ENCODE results near the gene CNTNAP1. TPM values are rescaled to one million over a fixed set of nuclear protein-coding genes. Genes with fewer than 3 reads are reported as not detected.
"Not testable (repeated sequence)": the region's sequence is repeated elsewhere in the genome, so short reads cannot be mapped to it uniquely, and the experiment has no call there.

CNTNAP1 gene
- total RNA-seq, 1 donor from 2014 or later = 12.9 TPM

DNA sequence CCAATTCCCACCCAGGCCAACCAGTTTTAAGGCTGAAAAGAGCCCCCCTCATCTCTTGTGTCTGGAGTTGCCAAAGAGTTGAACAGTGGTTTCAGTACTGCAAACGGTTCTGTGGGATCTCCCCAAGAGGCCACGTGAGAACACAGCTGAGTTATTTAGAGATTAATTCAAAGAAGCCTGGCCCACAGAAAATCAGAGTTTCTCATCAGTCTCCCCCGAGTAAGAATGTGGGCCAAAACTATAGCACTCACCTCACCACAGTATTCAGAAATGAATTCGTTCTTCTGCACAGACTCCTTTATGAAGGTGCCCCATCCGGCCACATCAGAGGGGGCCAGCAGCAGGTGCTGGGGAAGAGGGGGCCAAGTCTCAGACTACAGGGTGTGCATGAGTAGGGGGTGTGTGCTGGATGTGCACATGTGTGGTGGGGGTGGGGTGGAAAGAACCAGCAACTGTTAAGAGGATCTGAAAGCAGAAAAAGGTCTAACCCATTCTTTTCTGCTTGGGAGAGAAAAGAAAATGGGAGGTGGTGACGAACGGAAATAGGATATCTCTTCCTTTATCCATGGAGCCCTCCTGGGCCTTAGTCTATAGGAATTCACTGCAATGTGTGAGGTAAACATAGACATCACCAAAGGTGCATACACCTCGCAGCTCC lies 22.6 kb downstream of the CNTNAP1 start:
- ATAC-seq (no peak), DNase-seq (ENCODE audit: low spot score) (no peak)

DNA sequence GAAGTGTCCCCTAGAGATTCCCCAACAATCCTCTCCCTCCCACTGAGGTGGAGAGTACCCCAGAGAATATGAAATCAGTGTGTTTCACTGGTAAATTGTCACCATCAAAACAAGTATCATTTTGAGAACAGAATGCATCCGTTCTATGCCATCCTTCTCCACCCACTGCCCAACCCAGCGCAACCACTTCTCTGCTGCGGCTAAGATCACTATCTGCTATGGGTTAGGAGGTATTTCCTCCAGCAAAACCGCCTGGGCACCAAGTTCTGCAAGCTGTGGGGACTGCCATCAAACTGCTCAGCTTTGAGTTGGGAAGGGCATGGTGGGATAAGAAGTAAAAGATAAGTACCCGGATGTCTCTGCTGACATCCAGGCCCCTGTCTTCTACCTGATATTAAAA lies 24.4 kb downstream of the CNTNAP1 start:
- intact Hi-C loops (cut with DNase I) = no loop called here
- no peak for DNase-seq (ENCODE audit: low spot score)
- ATAC-seq = no peak

More for the DNA sequence above, 22.6 kb downstream of the CNTNAP1 start:
- intact Hi-C loops (cut with DNase I) = no loop called here

DNA sequence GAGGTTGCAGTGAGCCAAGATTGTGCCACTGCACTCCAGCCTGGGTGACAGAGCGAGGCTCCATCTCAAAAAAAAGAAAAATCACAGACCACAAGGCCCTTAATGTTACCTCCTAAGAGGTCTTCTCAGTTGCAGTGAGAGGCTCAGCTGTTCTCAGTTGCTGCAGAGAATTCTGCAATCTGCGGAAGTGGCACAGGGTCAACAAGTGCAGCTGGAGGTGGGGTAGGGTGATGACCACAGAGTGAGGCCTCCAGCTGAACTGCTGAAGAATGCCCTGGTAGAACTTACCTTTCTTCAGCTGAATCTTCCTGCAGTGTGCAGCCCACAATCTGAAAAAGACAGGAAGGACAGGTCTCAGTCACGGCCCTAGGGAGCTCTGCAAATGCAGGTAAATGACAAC lies 26.3 kb downstream of the CNTNAP1 start:
- intact Hi-C loops (cut with DNase I) = no loop called here
- DNase-seq (ENCODE audit: low spot score) (no peak), ATAC-seq (no peak)

DNA sequence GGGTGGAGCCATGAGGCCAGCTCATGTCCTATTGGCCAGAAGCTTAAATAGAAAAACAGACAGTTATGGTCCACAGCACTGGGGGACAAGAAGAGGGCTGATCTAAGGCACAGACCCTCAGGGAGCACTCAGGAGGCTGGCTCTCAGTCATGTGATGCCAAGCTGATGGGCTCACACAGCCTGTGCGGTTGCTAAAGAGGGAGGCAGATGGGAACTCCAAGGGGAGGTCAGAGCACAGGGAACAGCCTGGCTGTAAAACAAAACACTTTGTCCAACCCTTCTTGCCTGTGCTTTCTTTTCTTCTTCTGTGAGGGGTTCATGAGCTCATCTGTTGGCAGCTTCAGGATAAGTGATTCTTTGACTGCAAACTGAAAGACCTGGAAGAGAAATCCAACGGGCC lies 27.2 kb downstream of the CNTNAP1 start:
- DNase-seq (ENCODE audit: low spot score) = no peak
- ATAC-seq = peak; percentile 77
- intact Hi-C loops (cut with DNase I) = no loop called here

DNA sequence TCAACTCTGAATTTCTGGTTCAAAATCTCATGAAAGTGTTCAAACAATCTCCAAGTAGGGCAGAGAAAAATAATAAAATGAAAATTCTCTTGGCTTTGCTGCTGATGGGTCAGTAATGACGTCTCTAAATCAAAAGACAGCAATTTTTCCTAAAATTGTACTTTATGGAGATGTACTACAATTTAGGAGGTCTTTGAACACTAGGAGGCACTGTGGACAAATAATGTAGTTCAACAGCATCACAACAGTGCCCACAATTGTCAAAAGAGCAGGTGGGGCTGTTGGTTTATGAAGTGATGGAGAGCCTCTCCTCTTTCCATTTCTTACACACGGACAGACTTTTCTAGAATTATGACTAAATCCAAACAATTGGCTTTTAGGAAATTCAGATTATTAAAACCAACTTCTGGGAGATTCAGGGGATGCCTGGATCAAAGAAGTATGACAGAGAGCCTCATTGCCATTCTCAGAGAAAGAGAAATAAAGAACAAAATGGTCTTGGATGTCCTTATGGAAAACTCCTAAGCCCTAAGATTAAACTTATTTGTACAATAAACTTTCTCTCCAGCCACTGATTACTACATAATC lies 38.8 kb downstream of the CNTNAP1 start:
- DNase-seq (ENCODE audit: low spot score) (no peak), ATAC-seq (peak; percentile 93)
- intact Hi-C loops (cut with DNase I) = no loop called here

DNA sequence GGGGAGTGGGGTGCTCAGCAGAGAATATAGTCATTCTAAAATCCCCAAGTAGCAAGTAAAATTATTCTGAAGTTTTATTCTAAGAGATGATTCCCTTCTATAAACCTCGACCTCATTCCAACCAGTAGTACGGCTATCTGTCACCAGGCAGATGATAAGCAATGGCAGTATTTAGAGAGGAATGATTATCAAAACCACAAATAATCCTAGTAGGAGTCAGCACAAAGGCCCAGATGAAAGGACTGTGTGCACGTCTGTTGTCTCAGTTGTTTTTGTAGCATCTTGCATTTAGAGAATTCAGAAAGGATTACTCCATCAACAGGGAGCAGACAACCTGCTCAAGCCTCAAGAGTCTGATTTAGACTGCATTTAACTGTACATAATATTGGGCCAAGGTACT lies 41.3 kb downstream of the CNTNAP1 start:
- ATAC-seq = no peak
- no peak for DNase-seq (ENCODE audit: low spot score)
- intact Hi-C loops (cut with DNase I) = no loop called here

DNA sequence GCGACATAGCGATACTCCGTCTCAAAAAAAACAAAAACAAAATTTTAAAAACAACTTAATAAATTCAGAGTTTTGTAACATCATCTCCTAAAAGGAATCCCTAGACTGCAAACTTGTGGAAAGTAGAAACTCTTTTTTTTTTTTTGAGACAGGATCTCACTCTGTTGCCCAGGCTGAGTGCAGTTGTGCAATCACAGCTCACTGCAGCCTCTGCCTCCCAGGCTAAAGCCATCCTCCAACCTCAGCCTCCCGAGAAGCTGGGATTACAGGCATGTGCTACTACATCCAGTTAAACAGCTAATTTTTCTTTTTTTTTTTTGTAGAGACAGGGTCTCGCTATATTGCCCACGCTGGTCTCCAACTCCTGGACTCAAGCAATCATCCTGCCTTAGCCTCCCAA lies 42.8 kb downstream of the CNTNAP1 start:
- ATAC-seq = no peak
- intact Hi-C loops (cut with DNase I) = no loop called here
- no peak for DNase-seq (ENCODE audit: low spot score)

DNA sequence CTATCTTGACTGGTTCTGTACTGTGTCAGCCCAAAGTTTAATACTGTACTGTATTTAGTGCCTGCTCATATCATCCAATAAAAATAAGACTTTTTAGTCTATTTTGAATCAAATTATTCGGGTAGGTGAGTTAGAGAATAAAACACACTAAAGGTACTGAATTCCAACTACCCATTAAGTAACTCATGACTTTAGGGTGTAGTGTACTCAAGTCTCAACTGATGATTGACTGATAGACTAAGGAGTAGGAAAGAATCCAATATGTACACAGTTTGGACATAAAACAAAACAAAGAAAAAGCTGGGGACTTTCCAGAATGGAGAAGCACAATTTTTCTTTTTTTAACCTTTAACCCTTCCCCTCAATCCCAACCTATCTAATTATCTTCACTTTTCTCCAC lies 58.4 kb downstream of the CNTNAP1 start:
- intact Hi-C loops (cut with DNase I) = no loop called here
- no peak for ATAC-seq
- DNase-seq (ENCODE audit: low spot score) = no peak

DNA sequence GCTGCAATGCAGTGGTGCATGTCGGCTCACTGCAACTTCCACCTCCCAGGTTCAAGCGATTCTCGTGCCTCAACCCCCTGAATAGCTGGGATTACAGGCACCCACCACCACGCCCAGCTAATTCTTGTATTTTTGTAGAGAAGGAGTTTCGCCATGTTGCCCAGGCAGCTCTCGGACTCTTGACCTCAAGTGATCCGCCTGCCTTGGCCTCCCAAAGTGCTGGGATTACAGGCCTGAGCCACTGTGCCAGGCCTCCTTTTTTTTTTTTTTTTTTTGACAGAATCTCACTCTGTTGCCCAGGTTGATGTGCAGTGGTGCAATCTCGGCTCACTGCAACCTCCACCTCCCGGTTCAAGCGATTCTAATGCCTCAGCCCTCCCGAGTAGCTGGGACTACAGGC lies 60.6 kb downstream of the CNTNAP1 start:
- ATAC-seq; DNase-seq (ENCODE audit: low spot score); intact Hi-C loops (cut with DNase I): not testable (repeated sequence)

DNA sequence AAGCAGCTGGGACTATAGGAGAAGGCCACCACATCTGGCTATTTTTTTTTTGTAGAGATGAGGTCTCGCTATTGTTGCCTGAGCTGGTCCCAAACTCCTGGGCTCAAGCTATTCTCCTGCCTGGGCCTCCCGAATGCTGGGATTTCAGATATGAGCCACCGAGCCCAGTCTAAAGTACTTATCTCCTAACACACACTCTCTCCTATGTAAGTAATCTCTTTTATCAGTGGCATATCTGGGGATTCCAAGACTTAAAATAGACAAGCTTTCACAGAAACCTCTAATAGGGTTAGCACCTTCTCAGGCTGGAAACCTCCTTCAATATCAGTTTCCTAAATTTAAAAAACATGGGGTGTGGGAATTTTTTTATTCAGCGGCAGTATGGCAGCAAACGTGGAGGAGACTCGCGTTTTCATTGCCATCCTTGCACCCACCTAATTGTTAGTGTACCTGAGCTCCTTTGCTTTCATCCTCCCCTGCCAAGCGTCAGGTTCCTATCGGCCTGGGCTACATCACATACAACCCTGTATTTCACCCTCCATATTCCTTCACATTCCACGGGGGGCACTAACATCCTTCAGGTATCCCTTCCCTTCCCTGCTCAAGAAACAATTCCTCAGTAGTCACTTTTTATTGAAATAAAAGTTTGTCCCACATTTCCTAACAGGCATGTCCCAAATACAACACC lies 61.4 kb downstream of the CNTNAP1 start:
- intact Hi-C loops (cut with DNase I) = no loop called here
- no peak for ATAC-seq

DNA sequence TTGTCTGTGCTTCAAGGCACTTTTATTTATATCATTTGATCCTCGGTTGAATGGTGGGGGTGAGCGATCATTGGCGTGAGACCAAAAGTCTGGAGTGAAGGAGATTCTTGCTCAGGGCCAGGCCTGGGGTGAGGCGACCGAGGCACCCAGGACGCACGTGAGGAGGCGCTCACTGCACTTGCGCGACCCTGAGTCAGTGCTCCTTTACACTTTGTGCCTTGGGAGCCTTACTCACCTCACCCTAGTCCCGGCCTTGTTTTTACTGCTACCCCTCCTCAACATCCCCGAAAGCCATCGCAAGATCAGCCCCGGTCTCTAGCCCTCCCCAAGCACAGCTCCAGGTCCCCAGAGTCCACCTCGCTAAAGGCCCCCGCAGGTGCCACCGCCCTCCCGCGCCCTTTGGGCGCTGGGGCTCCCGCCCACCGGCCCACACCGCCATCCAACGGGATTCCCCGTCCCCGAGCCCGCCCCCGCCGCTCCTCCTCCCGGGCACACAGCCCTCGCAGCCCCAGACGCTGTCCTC lies 62.0 kb downstream of the CNTNAP1 start:
- peak; percentile 88 for DNase-seq (ENCODE audit: low spot score)
- intact Hi-C loops (cut with DNase I) = no loop called here
- ATAC-seq = peak; percentile 72

More for the DNA sequence above, 61.4 kb downstream of the CNTNAP1 start:
- DNase-seq (ENCODE audit: low spot score) = no peak

DNA sequence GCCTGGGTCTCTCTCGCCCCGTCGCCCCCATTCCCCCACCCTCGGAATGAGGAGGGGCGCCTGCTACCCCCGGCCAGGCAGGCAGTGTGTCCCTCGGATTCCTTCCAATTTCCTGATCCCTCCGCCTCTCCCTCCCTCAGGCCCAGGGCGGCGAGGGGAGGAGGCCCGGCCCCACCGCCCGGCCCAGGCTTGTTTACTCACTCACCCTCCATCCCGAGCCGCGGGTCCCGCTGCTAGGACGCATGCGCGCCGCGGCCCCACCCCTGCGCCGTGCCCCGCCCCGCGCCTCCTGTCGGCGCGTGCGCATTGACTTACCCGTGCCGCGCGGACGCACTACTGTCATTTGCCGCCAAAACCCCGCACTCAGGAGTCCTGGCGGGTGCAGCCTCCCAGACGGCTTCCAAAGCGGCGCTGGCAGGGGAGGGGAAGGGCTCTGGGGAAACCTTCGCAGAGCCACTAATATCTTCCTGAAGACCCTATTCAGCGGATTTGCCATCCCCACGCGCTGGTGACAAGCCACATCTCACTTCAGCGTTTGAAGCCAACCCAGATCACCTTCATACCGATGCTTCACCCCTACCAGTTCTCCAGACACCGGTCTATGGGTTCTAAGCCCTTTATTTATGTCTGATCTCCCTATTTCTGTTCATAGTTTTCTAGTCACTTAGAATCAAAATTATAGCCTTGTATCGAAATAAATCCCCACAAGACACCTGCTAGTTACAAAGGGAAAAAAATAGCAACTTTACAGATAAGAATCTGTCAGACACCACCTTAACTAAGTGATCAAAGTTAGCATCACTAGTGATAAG lies 62.7 kb downstream of the CNTNAP1 start, which contains the start of gene EZH1:
TSS of gene EZH1 (minus strand) at position 235 of the 812 bp plus-strand sequence. CDS start 16,099 bp downstream, outside the sequence.
- intact Hi-C loops (cut with DNase I) = no loop called here
- peak; percentile 86 for ATAC-seq
- peak; percentile 92 for DNase-seq (ENCODE audit: low spot score)

DNA sequence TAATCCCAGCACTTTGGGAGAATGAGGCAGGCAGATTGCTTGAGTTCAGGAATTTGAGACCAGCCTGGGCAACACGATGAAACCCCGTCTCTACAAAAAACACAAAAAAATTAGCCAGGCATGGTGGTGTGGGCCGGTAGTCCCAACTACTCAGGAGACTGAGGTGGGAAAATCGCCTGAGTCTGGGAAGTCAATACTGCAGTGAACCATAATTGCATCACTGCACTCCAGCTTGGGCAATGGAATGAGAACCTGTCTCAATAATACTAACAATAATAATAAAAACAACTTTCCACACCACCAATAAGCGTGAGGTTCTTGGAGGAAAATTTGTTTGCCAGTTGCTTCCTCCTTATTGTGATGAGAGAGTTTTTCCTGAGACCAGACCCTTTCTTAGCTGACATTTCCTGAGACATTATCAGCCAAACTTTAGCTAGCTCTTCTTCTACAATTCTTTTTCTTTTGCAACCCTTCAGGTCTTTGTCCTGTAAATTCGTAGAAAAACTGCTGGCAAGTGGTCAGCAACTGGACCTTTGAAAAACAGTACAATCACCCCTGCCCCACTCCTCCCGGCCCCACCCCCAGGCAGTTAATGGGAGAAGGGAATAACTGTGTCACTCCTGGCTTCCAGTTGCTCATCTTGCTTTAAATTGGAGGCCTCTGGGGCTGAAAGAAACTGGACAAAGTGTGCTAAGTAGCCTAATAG lies 66.0 kb downstream of the CNTNAP1 start:
- DNase-seq (ENCODE audit: low spot score) = peak; percentile 72
- intact Hi-C loops (cut with DNase I) = no loop called here
- ATAC-seq = peak; percentile 81

DNA sequence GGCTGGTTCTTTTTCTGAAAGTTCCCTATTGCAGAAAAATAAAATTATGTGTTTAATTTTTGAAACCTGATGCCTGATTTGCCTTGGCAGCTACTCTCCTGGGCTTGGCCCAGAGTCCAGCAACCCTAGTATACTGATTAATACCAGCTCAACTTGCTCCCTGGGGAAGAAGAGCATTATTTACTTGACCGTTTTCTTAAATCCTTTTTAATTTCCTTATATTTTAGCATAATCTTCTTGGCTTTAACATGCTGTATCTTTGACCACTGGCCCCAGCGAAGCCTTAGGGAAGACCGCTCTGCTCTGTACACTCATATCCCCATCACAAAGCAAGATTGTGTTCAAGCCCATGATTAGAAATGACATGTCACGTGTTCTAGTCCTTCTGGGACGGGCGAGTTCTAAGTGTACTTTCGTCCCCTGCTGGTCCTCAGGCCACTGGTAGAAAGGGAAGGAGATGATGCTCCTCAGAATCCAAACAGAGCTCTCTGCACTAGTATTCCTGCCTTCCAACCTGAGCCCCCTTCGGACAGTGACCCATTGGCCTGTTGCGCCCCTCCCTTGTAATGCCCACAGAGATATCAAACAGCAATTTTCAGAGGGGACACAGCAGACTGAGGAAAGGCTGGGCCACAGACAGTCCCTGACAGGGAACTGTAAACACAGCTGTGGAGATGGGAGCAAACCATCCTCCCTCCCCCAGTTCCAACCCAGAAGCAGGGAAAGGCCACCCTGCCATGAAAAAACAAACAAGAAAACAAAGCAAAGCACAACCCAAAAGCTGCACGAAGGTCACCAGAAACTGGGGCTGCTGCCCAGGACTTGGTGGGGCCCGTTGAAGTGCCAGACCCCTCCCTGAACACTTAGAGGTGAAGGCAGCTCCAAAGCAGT lies 66.8 kb downstream of the CNTNAP1 start:
- intact Hi-C loops (cut with DNase I) = no loop called here
- ATAC-seq (peak; percentile 67), DNase-seq (ENCODE audit: low spot score) (no peak)

Measured in sciatic nerve (tissue), 2 donors.